Dedifferentiated amniotic fluid mesenchymal stem cell (primary cell): ENCODE measurements around the gene CEACAM1.
"Not testable (repeated sequence)": the region's sequence is repeated elsewhere in the genome, so short reads cannot be mapped to it uniquely, and the experiment has no call there.

Experiments used
- DNase-seq: peaks from one replicate; pipeline ENCODE4 v3.0.0-alpha.2; 2016; ENCODE audit errors: extremely low spot score

Gene CEACAM1

GRCh38 chr19:42548552-42548951, 20.3 kb upstream of the CEACAM1 start:
- no peak for DNase-seq

DNA sequence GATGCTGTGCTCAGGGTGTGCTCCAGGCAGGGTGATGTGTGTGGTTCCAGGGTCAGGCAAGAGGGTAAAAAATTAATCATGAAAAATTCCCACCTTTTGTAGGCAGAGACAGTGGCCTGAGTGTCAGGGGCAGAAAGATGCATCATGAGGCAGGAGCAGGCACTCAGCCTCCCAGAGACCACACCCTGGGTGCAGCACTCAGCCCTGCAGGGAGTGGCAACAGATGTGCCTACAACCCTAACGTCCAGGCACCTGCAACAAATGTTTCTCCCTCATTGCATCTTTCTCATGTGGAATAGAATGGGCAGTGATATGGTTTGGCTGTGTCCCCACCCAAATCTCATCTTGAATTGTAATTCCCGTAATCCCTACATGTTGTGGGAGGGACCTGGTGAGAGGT, 19.6 kb upstream of the CEACAM1 start:
- DNase-seq = no peak

GRCh38 chr19:42546831-42547500, 18.7 kb upstream of the CEACAM1 start:
- DNase-seq = no peak

DNA sequence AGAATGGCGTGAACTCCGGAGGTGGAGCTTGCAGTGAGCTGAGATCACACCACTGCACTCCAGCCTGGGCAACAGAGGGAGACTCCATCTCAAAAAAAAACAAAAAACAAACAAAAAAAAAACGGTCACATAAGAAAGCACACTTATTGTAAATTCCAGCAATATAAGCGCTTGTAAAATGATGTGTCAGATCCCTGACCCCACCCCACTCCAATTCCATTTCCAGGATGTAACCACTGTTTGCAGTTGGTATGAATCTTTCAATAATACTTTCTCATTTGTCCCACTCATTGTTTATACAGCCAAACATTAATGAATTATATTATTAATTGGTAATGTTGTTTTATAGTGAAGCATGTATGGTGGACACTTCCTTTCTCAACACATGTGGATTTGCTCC, 15.9 kb upstream of the CEACAM1 start:
- DNase-seq = no peak

DNA sequence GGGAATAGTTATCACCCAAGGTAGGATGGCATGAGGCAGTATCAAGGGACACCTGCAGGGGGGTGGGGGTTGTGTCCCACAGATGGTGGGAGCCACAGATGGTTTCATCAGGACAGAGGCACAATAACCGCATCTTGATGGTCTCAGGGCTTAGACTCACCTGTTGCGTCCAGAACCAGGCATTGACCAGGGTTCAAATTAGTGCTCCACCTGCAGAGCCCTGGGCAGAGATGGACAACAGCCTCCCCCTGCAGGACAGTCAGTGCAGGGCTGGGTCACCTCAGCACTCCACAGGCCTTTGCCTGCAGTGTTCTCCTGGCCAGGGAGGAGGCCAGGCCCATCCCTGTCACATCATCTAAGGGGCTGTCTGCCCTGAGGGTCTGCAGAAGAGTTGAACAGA, 14.5 kb upstream of the CEACAM1 start:
- no peak for DNase-seq

DNA sequence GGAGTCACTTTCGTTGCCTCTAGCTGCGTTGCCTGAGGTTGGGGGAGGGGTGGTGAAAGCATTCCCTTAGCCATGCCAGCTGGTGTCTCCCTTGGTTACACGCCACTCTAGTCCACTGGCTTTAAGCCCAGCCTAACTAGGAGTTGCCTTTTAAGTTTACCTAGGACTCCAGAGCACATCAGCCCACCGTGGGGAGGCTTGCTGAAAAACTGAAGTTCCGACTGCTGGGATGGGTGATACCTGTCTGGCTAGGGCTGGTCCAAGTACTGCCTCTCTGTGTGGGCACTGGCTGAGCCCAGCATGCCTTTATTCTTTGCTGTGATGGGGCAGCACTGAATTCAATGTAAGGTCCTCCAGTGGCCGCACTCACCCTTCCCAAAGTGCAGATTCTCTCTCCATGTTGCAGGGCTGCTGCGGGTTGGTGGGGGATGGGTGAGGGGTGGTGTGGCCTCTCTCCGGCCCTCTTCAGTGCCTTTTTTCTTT, 11.8 kb upstream of the CEACAM1 start:
- DNase-seq = no peak

- DNase-seq = no peak
Measured at GRCh38 chr19:42538841-42539709, 10.8 kb upstream of the CEACAM1 start.

- DNase-seq = not testable (repeated sequence)
Measured at GRCh38 chr19:42535276-42535675, 7.0 kb upstream of the CEACAM1 start.

GRCh38 chr19:42534391-42534790, 6.1 kb upstream of the CEACAM1 start:
- no peak for DNase-seq

GRCh38 chr19:42532891-42533290, 4.6 kb upstream of the CEACAM1 start:
- no peak for DNase-seq

DNA sequence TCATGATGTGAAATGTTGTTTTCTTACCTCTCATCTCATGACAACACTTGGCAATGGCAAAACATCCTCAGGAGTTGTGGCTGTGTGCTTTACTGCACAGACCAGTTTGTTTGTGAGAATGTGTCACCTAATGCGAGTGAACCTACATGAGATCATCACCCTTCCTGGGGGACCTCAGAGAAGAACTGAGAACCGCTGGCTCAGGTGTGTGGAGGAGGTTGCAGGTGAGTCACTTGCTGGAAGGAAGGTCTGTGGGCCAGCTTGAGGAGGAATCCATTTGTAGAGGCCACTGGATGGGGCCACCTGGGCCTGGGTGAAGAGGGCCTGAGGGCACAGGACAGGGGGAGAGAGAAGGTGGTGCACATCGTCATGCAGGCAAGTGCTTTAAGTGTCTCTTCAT, 3.0 kb upstream of the CEACAM1 start:
- DNase-seq = no peak

DNA sequence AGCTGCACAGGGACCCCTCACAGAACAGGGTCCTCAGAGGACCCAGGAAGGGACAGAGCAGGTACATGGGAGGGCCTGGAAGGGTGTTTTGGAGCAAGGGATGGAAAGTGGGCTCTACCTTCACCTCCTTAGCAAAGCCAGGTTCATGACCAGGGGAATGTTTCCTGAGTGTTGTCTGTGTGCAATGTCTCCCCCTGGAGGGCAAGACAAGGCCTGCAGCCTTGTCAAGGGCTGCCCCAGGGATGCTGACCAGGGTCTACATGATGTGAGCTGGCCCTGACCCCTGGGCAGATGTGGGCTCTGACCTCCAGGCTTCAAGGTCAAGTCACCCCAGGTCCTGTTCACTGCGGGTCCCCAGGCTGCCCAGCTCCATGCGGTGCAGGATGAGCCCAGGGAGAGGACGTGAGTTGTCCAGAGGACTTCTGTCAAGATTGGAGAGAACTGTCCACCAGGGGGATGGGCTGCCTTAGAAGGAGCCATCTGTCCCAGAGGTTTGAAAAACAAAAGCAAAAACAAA, 1.0 kb upstream of the CEACAM1 start:
- no peak for DNase-seq

- DNase-seq = no peak
Measured at GRCh38 chr19:42524943-42525342, 3.3 kb downstream of the CEACAM1 start.

DNA sequence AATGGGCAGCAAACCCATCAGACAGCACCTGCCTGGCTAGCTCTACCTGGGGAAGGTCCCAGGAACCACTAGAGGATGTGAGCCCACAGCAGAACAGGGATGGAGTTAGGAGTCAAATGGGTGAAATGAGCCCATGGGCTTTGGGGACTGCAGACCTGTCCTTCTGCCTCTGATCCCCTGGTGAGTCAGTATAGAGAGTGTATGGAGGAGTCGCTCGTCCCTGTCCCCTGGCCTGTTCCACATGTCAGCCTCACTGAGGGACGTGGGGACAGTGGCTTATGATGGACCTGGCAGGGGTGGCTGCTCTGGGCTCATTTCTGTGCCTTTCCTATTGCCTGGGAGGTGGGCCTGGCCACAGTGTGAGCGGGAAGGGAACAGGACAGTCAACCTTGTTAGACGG, 4.0 kb downstream of the CEACAM1 start:
- no peak for DNase-seq

GRCh38 chr19:42522262-42522661, 6.0 kb downstream of the CEACAM1 start:
- not testable (repeated sequence) for DNase-seq

GRCh38 chr19:42521346-42522030, 6.8 kb downstream of the CEACAM1 start:
- DNase-seq = no peak

DNA sequence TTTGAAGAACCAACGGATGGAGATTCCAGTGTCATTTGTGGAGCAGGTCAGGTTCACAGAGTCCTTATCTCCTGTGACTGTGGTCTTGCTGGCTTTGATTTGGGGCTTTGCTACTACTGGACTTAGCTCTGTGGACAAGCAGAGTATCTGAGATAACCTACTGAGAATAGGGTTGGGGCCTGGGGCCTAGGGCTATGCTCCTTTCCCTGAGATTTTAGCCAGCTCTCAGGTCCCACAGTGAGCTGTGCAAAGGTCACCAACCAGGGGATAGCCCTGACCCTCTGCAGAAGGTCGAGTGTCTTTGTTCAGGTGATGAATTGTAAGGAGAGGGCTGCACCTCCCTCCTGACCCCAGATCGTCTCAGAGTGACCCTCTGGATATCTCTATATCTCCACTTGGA, 9.2 kb downstream of the CEACAM1 start:
- no peak for DNase-seq

DNA sequence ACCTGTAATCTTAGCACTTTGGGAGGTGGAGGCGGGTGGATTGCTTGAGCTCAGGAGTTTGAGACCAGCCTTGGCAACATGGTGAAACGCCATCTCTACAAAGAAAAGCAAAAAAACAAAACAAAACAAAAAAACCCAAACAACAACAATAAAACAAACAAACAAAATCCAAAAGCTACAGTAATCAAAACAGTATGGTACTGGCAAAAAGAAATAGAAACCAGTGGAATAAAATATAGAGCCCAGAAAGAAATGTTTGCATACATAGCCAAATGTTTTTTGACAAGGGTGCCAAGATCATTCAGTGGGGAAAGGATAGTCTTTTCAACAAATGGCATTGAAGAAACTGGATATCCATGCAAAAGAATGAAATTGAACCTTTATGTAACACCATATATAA, 11.5 kb downstream of the CEACAM1 start:
- no peak for DNase-seq

- no peak for DNase-seq
Measured at GRCh38 chr19:42515241-42515832, 12.9 kb downstream of the CEACAM1 start.

- DNase-seq = no peak
Measured at GRCh38 chr19:42514449-42514848, 13.8 kb downstream of the CEACAM1 start.

DNA sequence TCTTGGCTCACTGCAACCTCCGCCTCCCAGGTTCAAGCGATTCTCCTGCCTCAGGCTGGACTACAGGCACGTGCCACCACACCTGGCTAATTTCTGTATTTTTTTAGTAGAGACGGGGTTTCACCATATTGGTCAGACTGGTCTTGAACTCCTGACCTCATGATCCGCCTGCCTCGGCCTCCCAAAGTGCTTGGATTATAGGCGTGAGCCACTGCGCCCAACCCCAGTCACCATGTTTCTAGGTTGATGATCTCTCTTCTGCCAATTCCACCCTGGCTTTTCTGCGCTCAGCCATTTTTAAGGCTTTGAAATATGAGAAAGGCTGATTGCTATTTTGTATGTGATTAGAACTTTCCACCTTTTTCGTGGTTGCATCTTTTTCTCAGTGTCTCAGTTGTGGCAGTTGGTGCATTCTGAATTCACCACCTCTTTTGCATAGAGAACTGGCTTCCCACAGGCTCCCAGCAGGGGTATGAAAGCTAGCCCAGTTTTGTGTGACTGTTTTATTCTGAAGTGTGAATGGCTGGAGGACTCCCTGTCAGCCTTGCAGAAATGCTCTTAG, 15.5 kb downstream of the CEACAM1 start:
- DNase-seq = no peak
